A673 (cell line): Measurements from ENCODE around the gene TMEM14A.

ENCODE experiments used
- EZH2 ChIP-seq: fragments of 200-600 bp; sonication (generic); IDR thresholded peaks from 2 replicates; pipeline ENCODE4 v1.6.1; 2017; ENCODE audit warnings: borderline replicate concordance, low read depth, mild to moderate bottlenecking, mixed read lengths, antibody characterized with exemption, low read length; ENCODE audit not compliant: poor library complexity, severe bottlenecking
- TF ChIP-seq, protein P1 (sequence below): fragments of 300-800, 200-600 bp; sonication (generic); conservative IDR thresholded peaks from 2 replicates; pipeline ENCODE4 v1.5.1; 2017; ENCODE audit warnings: low read depth, mild to moderate bottlenecking, antibody characterized with exemption, low read length, moderate library complexity, mixed read lengths

GRCh38 chr6:52728394-52728793 lies 57.5 kb downstream of the TMEM14A start:
- TF ChIP-seq, protein P1, sequence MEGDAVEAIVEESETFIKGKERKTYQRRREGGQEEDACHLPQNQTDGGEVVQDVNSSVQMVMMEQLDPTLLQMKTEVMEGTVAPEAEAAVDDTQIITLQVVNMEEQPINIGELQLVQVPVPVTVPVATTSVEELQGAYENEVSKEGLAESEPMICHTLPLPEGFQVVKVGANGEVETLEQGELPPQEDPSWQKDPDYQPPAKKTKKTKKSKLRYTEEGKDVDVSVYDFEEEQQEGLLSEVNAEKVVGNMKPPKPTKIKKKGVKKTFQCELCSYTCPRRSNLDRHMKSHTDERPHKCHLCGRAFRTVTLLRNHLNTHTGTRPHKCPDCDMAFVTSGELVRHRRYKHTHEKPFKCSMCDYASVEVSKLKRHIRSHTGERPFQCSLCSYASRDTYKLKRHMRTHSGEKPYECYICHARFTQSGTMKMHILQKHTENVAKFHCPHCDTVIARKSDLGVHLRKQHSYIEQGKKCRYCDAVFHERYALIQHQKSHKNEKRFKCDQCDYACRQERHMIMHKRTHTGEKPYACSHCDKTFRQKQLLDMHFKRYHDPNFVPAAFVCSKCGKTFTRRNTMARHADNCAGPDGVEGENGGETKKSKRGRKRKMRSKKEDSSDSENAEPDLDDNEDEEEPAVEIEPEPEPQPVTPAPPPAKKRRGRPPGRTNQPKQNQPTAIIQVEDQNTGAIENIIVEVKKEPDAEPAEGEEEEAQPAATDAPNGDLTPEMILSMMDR, result no peak
- no peak for TF ChIP-seq EZH2
